Calu3 (cell line): ENCODE results near the gene FRY. TPM values are rescaled to one million over a fixed set of nuclear protein-coding genes. Genes with fewer than 3 reads are reported as not detected.

ENCODE experiments used
- BruUV-seq: library from RNA; stranded (reverse); fragments of 400-500 nt; replicated peaks from 2 replicates; lab custom pipeline; 2021; lab: Mats Ljungman, UMichigan
- CTCF ChIA-PET: fragments of 300-600 bp; sonication (Branson Sonifier 250); formaldehyde crosslinking; loops from one replicate; lab custom pipeline; 2022; ENCODE audit warnings: antibody characterized with exemption; lab: Charles Lee
- DNase-seq: peaks from one replicate; pipeline ENCODE4 v3.0.0; 2022
- H3K27ac Mint-ChIP-seq: one replicate; pipeline ENCODE4 v1.8.0; 2022; ENCODE audit warnings: mixed read lengths; ENCODE audit not compliant: unreplicated experiment
- H3K27me3 Mint-ChIP-seq: one replicate; pipeline ENCODE4 v1.8.0; 2022; ENCODE audit warnings: mixed read lengths; ENCODE audit not compliant: unreplicated experiment
- H3K36me3 Mint-ChIP-seq: one replicate; pipeline ENCODE4 v1.8.0; 2022; ENCODE audit warnings: mild to moderate bottlenecking, moderate library complexity, mixed read lengths; ENCODE audit not compliant: insufficient read depth, unreplicated experiment
- H3K4me1 Mint-ChIP-seq: one replicate; pipeline ENCODE4 v1.8.0; 2022; ENCODE audit warnings: mild to moderate bottlenecking, low read depth, mixed read lengths; ENCODE audit not compliant: unreplicated experiment
- H3K4me3 Mint-ChIP-seq: one replicate; pipeline ENCODE4 v1.8.0; 2022; ENCODE audit warnings: mild to moderate bottlenecking, low read depth, moderate library complexity, mixed read lengths; ENCODE audit not compliant: unreplicated experiment
- H3K9me3 Mint-ChIP-seq: one replicate; pipeline ENCODE4 v1.8.0; 2022; ENCODE audit warnings: low read depth, mixed read lengths; ENCODE audit not compliant: unreplicated experiment
- intact Hi-C: fragments of 100-400 bp; cut with micrococcal nuclease; formaldehyde crosslinking; loops from one replicate; pipeline ENCODE4 v1.10.0; 2022; ENCODE audit not compliant: unreplicated experiment
- total RNA-seq: library from RNA; stranded (reverse); gene quantifications from 2 replicates; pipeline ENCODE4 v1.2.3, GENCODE V29; 2022
- TF ChIP-seq, protein P1 (sequence below): fragments of 200-600 bp; IDR thresholded peaks from one replicate; pipeline ENCODE4 v1.8.0; 2022; ENCODE audit warnings: antibody characterized with exemption; ENCODE audit not compliant: unreplicated experiment

The FRY gene
- total RNA-seq, 1 experiment from 2014 or later, result 6.2 TPM

- Mint-ChIP-seq H3K9me3 (no peaks in the 10 kb centered on the region), H3K4me3 (no peak overlapping the region), H3K36me3 (no peaks in the 10 kb centered on the region), H3K4me1 (no peaks in the 10 kb centered on the region), H3K27me3 (no peaks in the 10 kb centered on the region), H3K27ac (no peak overlapping the region)
- CTCF ChIA-PET, result no interaction called here
- TF ChIP-seq, protein P1, sequence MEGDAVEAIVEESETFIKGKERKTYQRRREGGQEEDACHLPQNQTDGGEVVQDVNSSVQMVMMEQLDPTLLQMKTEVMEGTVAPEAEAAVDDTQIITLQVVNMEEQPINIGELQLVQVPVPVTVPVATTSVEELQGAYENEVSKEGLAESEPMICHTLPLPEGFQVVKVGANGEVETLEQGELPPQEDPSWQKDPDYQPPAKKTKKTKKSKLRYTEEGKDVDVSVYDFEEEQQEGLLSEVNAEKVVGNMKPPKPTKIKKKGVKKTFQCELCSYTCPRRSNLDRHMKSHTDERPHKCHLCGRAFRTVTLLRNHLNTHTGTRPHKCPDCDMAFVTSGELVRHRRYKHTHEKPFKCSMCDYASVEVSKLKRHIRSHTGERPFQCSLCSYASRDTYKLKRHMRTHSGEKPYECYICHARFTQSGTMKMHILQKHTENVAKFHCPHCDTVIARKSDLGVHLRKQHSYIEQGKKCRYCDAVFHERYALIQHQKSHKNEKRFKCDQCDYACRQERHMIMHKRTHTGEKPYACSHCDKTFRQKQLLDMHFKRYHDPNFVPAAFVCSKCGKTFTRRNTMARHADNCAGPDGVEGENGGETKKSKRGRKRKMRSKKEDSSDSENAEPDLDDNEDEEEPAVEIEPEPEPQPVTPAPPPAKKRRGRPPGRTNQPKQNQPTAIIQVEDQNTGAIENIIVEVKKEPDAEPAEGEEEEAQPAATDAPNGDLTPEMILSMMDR, result no peak
- BruUV-seq, result no TSS peak
- DNase-seq, result no peak
- intact Hi-C loops, result no loop called here
Observed at GRCh38 chr13:32334671-32335070, 303.1 kb downstream of the FRY start.

GRCh38 chr13:32340914-32341313, 309.3 kb downstream of the FRY start:
- CTCF ChIA-PET, result no interaction called here

GRCh38 chr13:32347651-32348050, 316.1 kb downstream of the FRY start:
- no TSS peak for BruUV-seq
- Mint-ChIP-seq H3K27ac (no peak overlapping the region), H3K4me3 (no peak overlapping the region), H3K9me3 (no peaks in the 10 kb centered on the region), H3K27me3 (no peaks in the 10 kb centered on the region), H3K36me3 (peaks cover 4% of the 10 kb centered on the region), H3K4me1 (no peaks in the 10 kb centered on the region)
- TF ChIP-seq, protein P1, result no peak
- intact Hi-C loops, result no loop called here
- CTCF ChIA-PET, result no interaction called here
- DNase-seq, result no peak

More at GRCh38 chr13:32340914-32341313, 309.3 kb downstream of the FRY start:
- intact Hi-C loops, result no loop called here
- Mint-ChIP-seq H3K4me3 (no peak overlapping the region), H3K27me3 (no peaks in the 10 kb centered on the region), H3K4me1 (no peaks in the 10 kb centered on the region), H3K9me3 (no peaks in the 10 kb centered on the region), H3K27ac (no peak overlapping the region), H3K36me3 (no peaks in the 10 kb centered on the region)
- TF ChIP-seq, protein P1, result no peak
- no peak for DNase-seq
- BruUV-seq, result no TSS peak
